Ramos (cell line): ENCODE results near the gene TMEM39A.

Source experiments
- in situ Hi-C: fragments of 300-500 bp; cut with MboI; formaldehyde crosslinking; loops from one replicate; pipeline ENCODE4 v1.14.3; 2022; ENCODE audit warnings: low sequenced_read_pairs; ENCODE audit not compliant: unreplicated experiment

Gene TMEM39A

DNA sequence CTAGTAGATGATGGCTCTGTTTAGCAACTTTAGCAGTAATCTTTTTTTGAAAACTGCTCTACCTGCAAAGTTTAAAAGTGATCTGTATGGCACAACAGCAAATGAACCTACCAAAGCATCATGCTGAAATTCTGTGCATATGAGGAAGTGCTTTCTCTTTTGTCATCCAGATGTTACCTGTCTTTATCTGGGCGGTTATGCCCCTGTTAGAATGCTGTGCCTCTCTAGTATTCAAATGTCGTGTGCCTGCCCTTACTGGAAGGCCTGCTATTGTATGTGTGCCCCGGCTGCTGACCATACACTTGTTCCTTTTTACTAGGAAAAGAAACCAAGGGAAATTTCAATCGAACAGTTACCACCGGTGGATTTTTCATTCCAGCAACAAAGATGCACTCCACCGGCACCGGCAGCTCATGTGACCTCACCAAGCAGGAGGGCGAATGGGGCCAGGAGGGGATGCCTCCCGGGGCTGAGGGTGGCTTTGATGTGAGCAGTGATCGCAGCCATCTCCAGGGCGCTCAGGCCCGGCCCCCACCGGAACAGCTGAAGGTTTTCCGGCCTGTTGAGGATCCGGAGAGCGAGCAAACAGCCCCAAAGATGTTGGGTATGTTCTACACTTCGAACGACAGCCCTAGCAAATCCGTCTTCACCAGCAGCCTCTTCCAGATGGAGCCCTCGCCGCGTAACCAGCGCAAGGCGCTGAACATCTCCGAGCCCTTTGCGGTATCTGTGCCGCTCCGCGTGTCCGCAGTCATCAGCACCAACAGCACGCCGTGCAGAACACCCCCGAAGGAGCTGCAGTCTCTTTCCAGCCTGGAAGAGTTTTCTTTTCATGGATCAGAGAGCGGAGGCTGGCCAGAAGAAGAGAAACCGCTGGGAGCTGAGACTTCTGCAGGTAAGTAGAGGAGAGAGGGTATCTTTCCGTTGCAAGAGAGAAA, 61.6 kb downstream of the TMEM39A start:
- in situ Hi-C loops: no loop called here

- in situ Hi-C loops: no loop called here
Observed at GRCh38 chr3:119401069-119401468, 62.3 kb downstream of the TMEM39A start.

GRCh38 chr3:119400466-119400865, 62.9 kb downstream of the TMEM39A start:
- in situ Hi-C loops: no loop called here

DNA sequence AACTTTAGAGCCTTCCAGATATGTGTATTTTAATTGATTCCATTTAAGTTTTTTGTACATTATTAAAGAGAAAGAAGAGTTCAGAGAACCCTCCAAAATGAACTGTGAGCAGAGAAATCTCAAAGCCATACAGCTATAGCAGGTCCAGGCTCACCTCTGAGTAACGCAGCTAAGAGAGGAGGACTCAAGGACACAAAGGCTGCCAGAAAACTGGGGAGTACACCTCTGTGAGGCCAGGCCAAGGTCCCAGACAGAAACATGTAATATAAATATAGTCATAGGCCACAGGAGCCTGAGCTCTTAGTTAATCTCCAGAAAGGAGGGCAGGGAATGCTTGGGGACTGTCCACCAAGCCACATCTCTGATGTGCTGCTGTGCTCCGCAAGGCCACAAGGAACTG, 66.5 kb downstream of the TMEM39A start:
- in situ Hi-C loops: no loop called here

DNA sequence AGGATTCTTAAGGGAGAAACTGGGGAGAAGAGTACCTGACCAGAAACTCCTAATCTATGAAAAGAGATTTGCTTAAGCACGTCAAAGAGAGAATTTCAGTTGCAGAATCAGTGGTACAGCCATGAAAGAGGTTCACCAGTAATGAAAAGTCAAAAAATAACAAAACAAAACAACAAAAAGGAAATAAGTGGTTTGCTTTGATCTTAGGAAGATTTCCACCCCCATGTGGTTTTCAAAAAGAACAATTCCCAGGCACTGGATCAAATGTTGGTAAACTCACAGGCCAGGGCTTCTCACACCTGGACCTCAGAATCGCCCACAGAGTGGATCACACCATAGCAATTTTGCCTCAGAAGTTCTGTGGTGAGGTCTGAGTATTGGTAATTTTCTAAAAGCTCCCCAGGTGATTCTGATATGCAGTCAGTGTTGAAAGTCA, 67.5 kb downstream of the TMEM39A start:
- in situ Hi-C loops: no loop called here

- in situ Hi-C loops: no loop called here
Observed at GRCh38 chr3:119388577-119388976, 74.8 kb downstream of the TMEM39A start.

GRCh38 chr3:119382134-119382533, 81.3 kb downstream of the TMEM39A start:
- in situ Hi-C loops: no loop called here

GRCh38 chr3:119380697-119381096, 82.7 kb downstream of the TMEM39A start:
- in situ Hi-C loops: no loop called here
